Mesenchymal stem cell (in vitro differentiated cells and primary cell): ENCODE results near the gene UBE2QL1.

Experiments
- DNase-seq: peaks from one replicate; pipeline ENCODE4 v3.0.0-alpha.2; 2013
- H2AFZ ChIP-seq: one replicate; pipeline ENCODE4 v1.6.1; 2013; ENCODE audit warnings: low read depth, mild to moderate bottlenecking, control low read depth, inconsistent platforms, low read length, moderate library complexity
- H2AK5ac ChIP-seq: 2 replicates; pipeline ENCODE4 v1.6.1; 2013; ENCODE audit warnings: low read length, moderate library complexity, mild to moderate bottlenecking, inconsistent platforms; ENCODE audit not compliant: severe bottlenecking
- H2BK120ac ChIP-seq: one replicate; pipeline ENCODE4 v1.6.1; 2013; ENCODE audit warnings: low read depth, mild to moderate bottlenecking, inconsistent platforms, low read length, moderate library complexity
- H2BK12ac ChIP-seq, 2 experiments: one replicate each; pipeline ENCODE4 v1.6.1; 2013; ENCODE audit warnings: inconsistent platforms in 2 of 2, low read length in 2 of 2, mild to moderate bottlenecking in 2 of 2, moderate library complexity in 2 of 2, control low read depth in 1 of 2
- H2BK15ac ChIP-seq: one replicate; pipeline ENCODE4 v1.6.1; 2013; ENCODE audit warnings: mild to moderate bottlenecking, low read depth, inconsistent platforms; ENCODE audit not compliant: poor library complexity, severe bottlenecking
- H2BK5ac ChIP-seq: 2 replicates; pipeline ENCODE4 v1.6.1; 2013; ENCODE audit warnings: low read depth, mild to moderate bottlenecking, low read length, control low read depth, inconsistent platforms; ENCODE audit not compliant: poor library complexity, severe bottlenecking
- H3K14ac ChIP-seq, 2 experiments: one replicate each; pipeline ENCODE4 v1.6.1; 2013; ENCODE audit warnings: inconsistent platforms in 2 of 2, low read length in 2 of 2, control low read depth in 1 of 2, mild to moderate bottlenecking in 1 of 2, moderate library complexity in 1 of 2
- H3K18ac ChIP-seq, 2 experiments: one replicate each; pipeline ENCODE4 v1.6.1; 2013; ENCODE audit warnings: inconsistent platforms in 2 of 2, low read length in 2 of 2, control low read depth in 1 of 2, low read depth in 1 of 2, mild to moderate bottlenecking in 1 of 2
- H3K23ac ChIP-seq, 2 experiments: one replicate each; pipeline ENCODE4 v1.6.1; 2013; ENCODE audit warnings: inconsistent platforms in 2 of 2, low read length in 2 of 2, mild to moderate bottlenecking in 2 of 2, moderate library complexity in 2 of 2, control low read depth in 1 of 2
- H3K27ac ChIP-seq: 2 replicates; pipeline ENCODE4 v1.5.1; 2013; ENCODE audit warnings: mild to moderate bottlenecking, moderate library complexity, low read length, control low read depth, inconsistent platforms; ENCODE audit not compliant: poor library complexity, severe bottlenecking
- H3K27me3 ChIP-seq, 2 experiments: 2 replicates each; pipeline versions ENCODE4 v1.6.1 to v1.7.0; 2013; ENCODE audit warnings: low read length in 2 of 2, mild to moderate bottlenecking in 2 of 2, moderate library complexity in 2 of 2, control low read depth in 1 of 2, inconsistent platforms in 1 of 2; ENCODE audit not compliant: control insufficient read depth in 1 of 2, insufficient read depth in 1 of 2
- H3K36me3 ChIP-seq, 2 experiments: 2 replicates each; pipeline versions ENCODE4 v1.6.1 to v1.7.0; 2013; ENCODE audit warnings: low read length in 2 of 2, control low read depth in 1 of 2, inconsistent platforms in 1 of 2, low read depth in 1 of 2, mild to moderate bottlenecking in 1 of 2; ENCODE audit not compliant: insufficient read depth in 2 of 2, control insufficient read depth in 1 of 2
- H3K4ac ChIP-seq, 2 experiments: one replicate each; pipeline ENCODE4 v1.6.1; 2013; ENCODE audit warnings: inconsistent platforms in 2 of 2, low read length in 2 of 2, mild to moderate bottlenecking in 2 of 2, moderate library complexity in 2 of 2, control low read depth in 1 of 2, low read depth in 1 of 2
- H3K4me1 ChIP-seq: 2 replicates; pipeline ENCODE4 v1.6.1; 2013; ENCODE audit warnings: low read depth, low read length, control low read depth; ENCODE audit not compliant: control insufficient read depth, insufficient read depth
- H3K4me2 ChIP-seq: 2 replicates; pipeline ENCODE4 v1.6.1; 2013; ENCODE audit warnings: low read length, mild to moderate bottlenecking, inconsistent platforms; ENCODE audit not compliant: poor library complexity, severe bottlenecking
- H3K4me3 ChIP-seq, 2 experiments: 2 replicates each; pipeline versions ENCODE4 v1.5.1 to v1.7.0; 2013; ENCODE audit warnings: low read length in 2 of 2, mild to moderate bottlenecking in 2 of 2, control low read depth in 1 of 2, low read depth in 1 of 2; ENCODE audit not compliant: insufficient read depth in 1 of 2
- H3K79me1 ChIP-seq: replicated peaks from 2 replicates; pipeline ENCODE4 v1.6.1; 2013; ENCODE audit warnings: mild to moderate bottlenecking, control low read depth, low read length, inconsistent platforms; ENCODE audit not compliant: poor library complexity, severe bottlenecking
- H3K9ac ChIP-seq: 2 replicates; pipeline ENCODE4 v1.7.0; 2013; ENCODE audit warnings: mild to moderate bottlenecking, low read length, moderate library complexity
- H3K9me3 ChIP-seq: 2 replicates; pipeline ENCODE4 v1.7.0; 2013; ENCODE audit warnings: mild to moderate bottlenecking, low read length; ENCODE audit not compliant: control insufficient read depth
- H4K8ac ChIP-seq: one replicate; pipeline ENCODE4 v1.6.1; 2013; ENCODE audit warnings: inconsistent platforms, mild to moderate bottlenecking, low read length, moderate library complexity
- H4K91ac ChIP-seq: one replicate; pipeline ENCODE4 v1.6.1; 2013; ENCODE audit warnings: mild to moderate bottlenecking, low read length, inconsistent platforms
- WGBS: methylation state at CpG from one replicate; pipeline ENCODE4 v1.1.7; 2013; ENCODE audit warnings: mixed read lengths; 5-methylcytosine and 5-hydroxymethylcytosine counted together

UBE2QL1 gene

GRCh38 chr5:6484899-6485298, 36.2 kb downstream of the UBE2QL1 start:
- Histone ChIP-seq H3K27ac (no peak overlapping the region), H2BK5ac (no peak overlapping the region), H4K91ac (no peak overlapping the region), H3K79me1 (no peaks in the 10 kb centered on the region), H2BK15ac (no peak overlapping the region), H3K4me1 (no peaks in the 10 kb centered on the region), H3K23ac (no peak overlapping the region), H3K4me2 (no peak overlapping the region), H3K14ac (no peak overlapping the region), H2BK12ac (no peak overlapping the region), H2BK120ac (no peak overlapping the region), H3K27me3 (peaks cover 0 to 23% of the 10 kb centered on the region in 2 experiments), H3K9me3 (no peaks in the 10 kb centered on the region), H4K8ac (no peak overlapping the region), H3K36me3 (no peaks in the 10 kb centered on the region), H2AK5ac (no peak overlapping the region), H3K4ac (no peak overlapping the region), H2AFZ (no peak overlapping the region), H3K4me3 (no peak overlapping the region), H3K18ac (no peak overlapping the region), H3K9ac (no peak overlapping the region)
- no peak for DNase-seq
- WGBS, result 80% methylated on average over 5 of the region's 5 CpGs

- no peak overlapping the region for H2BK5ac ChIP-seq
- H4K91ac ChIP-seq, result no peak overlapping the region
- H3K4me3 ChIP-seq, result no peak overlapping the region
- no peaks in the 10 kb centered on the region for H3K36me3 ChIP-seq
- no peak overlapping the region for H3K9ac ChIP-seq
- no peak overlapping the region for H2BK12ac ChIP-seq
- H2AK5ac ChIP-seq, result no peak overlapping the region
- H3K14ac ChIP-seq, result no peak overlapping the region
- H4K8ac ChIP-seq, result no peak overlapping the region
- no peak overlapping the region for H2BK15ac ChIP-seq
- no peaks in the 10 kb centered on the region for H3K4me1 ChIP-seq
- H3K9me3 ChIP-seq, result no peaks in the 10 kb centered on the region
- peaks cover 0 to 28% of the 10 kb centered on the region in 2 experiments for H3K27me3 ChIP-seq
- no peak overlapping the region for H3K23ac ChIP-seq
- DNase-seq, result no peak
- H2BK120ac ChIP-seq, result no peak overlapping the region
- H3K27ac ChIP-seq, result no peak overlapping the region
- 45% methylated on average over 2 of the region's 4 CpGs for WGBS
- H3K4me2 ChIP-seq, result no peak overlapping the region
- H3K18ac ChIP-seq, result no peak overlapping the region
- H3K79me1 ChIP-seq, result no peaks in the 10 kb centered on the region
- H3K4ac ChIP-seq, result no peak overlapping the region
- H2AFZ ChIP-seq, result no peak overlapping the region
Observed at GRCh38 chr5:6485441-6485840, 36.8 kb downstream of the UBE2QL1 start.

GRCh38 chr5:6486074-6486473, 37.4 kb downstream of the UBE2QL1 start:
- Histone ChIP-seq H3K9ac (no peak overlapping the region), H3K4ac (no peak overlapping the region), H3K4me3 (no peak overlapping the region), H3K23ac (no peak overlapping the region), H2BK12ac (no peak overlapping the region), H2BK120ac (no peak overlapping the region), H4K8ac (no peak overlapping the region), H3K14ac (no peak overlapping the region), H2BK15ac (no peak overlapping the region), H2BK5ac (no peak overlapping the region), H3K27ac (no peak overlapping the region), H2AFZ (no peak overlapping the region), H3K9me3 (no peaks in the 10 kb centered on the region), H2AK5ac (no peak overlapping the region), H3K79me1 (no peaks in the 10 kb centered on the region), H4K91ac (no peak overlapping the region), H3K18ac (no peak overlapping the region), H3K4me1 (no peaks in the 10 kb centered on the region), H3K36me3 (no peaks in the 10 kb centered on the region), H3K4me2 (no peak overlapping the region), H3K27me3 (peaks cover 0 to 32% of the 10 kb centered on the region in 2 experiments)
- WGBS, result 60% methylated on average over 1 of the region's 1 CpG
- no peak for DNase-seq

- Histone ChIP-seq H3K4me3 (no peak overlapping the region), H3K4ac (no peak overlapping the region), H3K9me3 (no peaks in the 10 kb centered on the region), H2BK12ac (no peak overlapping the region), H3K27me3 (peaks cover 0 to 41% of the 10 kb centered on the region in 2 experiments), H3K14ac (no peak overlapping the region), H3K4me2 (no peak overlapping the region), H3K9ac (no peak overlapping the region), H3K23ac (no peak overlapping the region), H2AFZ (no peak overlapping the region), H4K91ac (no peak overlapping the region), H2BK120ac (no peak overlapping the region), H2BK5ac (no peak overlapping the region), H2AK5ac (no peak overlapping the region), H3K36me3 (no peaks in the 10 kb centered on the region), H2BK15ac (no peak overlapping the region), H3K79me1 (no peaks in the 10 kb centered on the region), H3K4me1 (no peaks in the 10 kb centered on the region), H3K18ac (no peak overlapping the region), H3K27ac (no peak overlapping the region), H4K8ac (no peak overlapping the region)
- WGBS, result 67% methylated on average over 3 of the region's 3 CpGs
- no peak for DNase-seq
Observed at GRCh38 chr5:6487081-6487480, 38.4 kb downstream of the UBE2QL1 start.
